ENCODE measurements around the gene HLCS.
A peak's percentile ranks its signal among the peaks of the same experiment; 100 is the strongest.
"Not testable (repeated sequence)": the region's sequence is repeated elsewhere in the genome, so short reads cannot be mapped to it uniquely, and the experiment has no call there.

Gene HLCS

GRCh38 chr21:36966066-36966820 lies at the start of gene HLCS:
HLCS (minus strand) TSS chr21:36966669; CDS start chr21:36966638, 31 bp downstream.
- FAIRE-seq, result no peak

GRCh38 chr21:37009740-37010341 lies 43.4 kb upstream of the HLCS start:
- FAIRE-seq, result peak; percentile 92

GRCh38 chr21:37008724-37009123 lies 42.3 kb upstream of the HLCS start:
- no peak for FAIRE-seq

GRCh38 chr21:37006486-37007291 lies 40.2 kb upstream of the HLCS start, which contains the start of gene RIPPLY3:
RIPPLY3 (plus strand) TSS chr21:37006702; CDS start chr21:37006773, 71 bp downstream.
- FAIRE-seq, result no peak

GRCh38 chr21:37005548-37006485 lies 39.3 kb upstream of the HLCS start:
- no peak for FAIRE-seq

- FAIRE-seq, result not testable (repeated sequence)
Measured at GRCh38 chr21:37003917-37004316, 37.4 kb upstream of the HLCS start.

- not testable (repeated sequence) for FAIRE-seq
Measured at GRCh38 chr21:37002851-37003250, 36.4 kb upstream of the HLCS start.

- FAIRE-seq, result no peak
Measured at GRCh38 chr21:37001441-37001840, 35.0 kb upstream of the HLCS start.

GRCh38 chr21:37000381-37000780 lies 33.9 kb upstream of the HLCS start:
- FAIRE-seq, result no peak

- FAIRE-seq, result no peak
Measured at GRCh38 chr21:36999131-36999898, 32.8 kb upstream of the HLCS start.

- not testable (repeated sequence) for FAIRE-seq
Measured at GRCh38 chr21:36995285-36995684, 28.8 kb upstream of the HLCS start.

- no peak for FAIRE-seq
Measured at GRCh38 chr21:36994501-36995158, 28.2 kb upstream of the HLCS start.

- FAIRE-seq, result no peak
Measured at GRCh38 chr21:36992671-36993070, 26.2 kb upstream of the HLCS start.

- no peak for FAIRE-seq
Measured at GRCh38 chr21:36990508-36991205, 24.2 kb upstream of the HLCS start.

GRCh38 chr21:36989699-36990507 lies 23.4 kb upstream of the HLCS start:
- FAIRE-seq, result no peak

GRCh38 chr21:36989199-36989698 lies 22.8 kb upstream of the HLCS start:
- FAIRE-seq, result not testable (repeated sequence)

GRCh38 chr21:36988536-36988935 lies 22.1 kb upstream of the HLCS start:
- FAIRE-seq, result no peak

GRCh38 chr21:36987845-36988244 lies 21.4 kb upstream of the HLCS start:
- no peak for FAIRE-seq

Data from A204.1 (cell line).